AG09319 (cell line): ENCODE measurements around the gene NBAS.

Source experiments
- DNase-seq: peaks from one replicate; pipeline ENCODE4 v3.0.0-alpha.2; 2010; ENCODE audit warnings: low read depth; ENCODE audit errors: extremely low read depth
- CTCF ChIP-seq: IDR thresholded peaks from 2 replicates; pipeline ENCODE4 v1.5.1; 2011; ENCODE audit warnings: low read depth, mild to moderate bottlenecking, inconsistent platforms, low read length, moderate library complexity

Gene NBAS

GRCh38 chr2:15400240-15400826 is 160.8 kb downstream of the NBAS start:
- no peak for TF ChIP-seq CTCF
- DNase-seq = no peak

- no peak for DNase-seq
- no peak for TF ChIP-seq CTCF
These were observed 161.9 kb downstream of the NBAS start for GRCh38 chr2:15399241-15399640.

GRCh38 chr2:15391751-15392150 is 169.4 kb downstream of the NBAS start:
- DNase-seq = no peak
- no peak for TF ChIP-seq CTCF

GRCh38 chr2:15389895-15390294 is 171.2 kb downstream of the NBAS start:
- no peak for DNase-seq
- TF ChIP-seq CTCF = no peak

GRCh38 chr2:15389326-15389700 is 171.8 kb downstream of the NBAS start:
- no peak for TF ChIP-seq CTCF

GRCh38 chr2:15388406-15389325 is 172.5 kb downstream of the NBAS start:
- no peak for TF ChIP-seq CTCF
- no peak for DNase-seq

More at GRCh38 chr2:15389326-15389700, 171.8 kb downstream of the NBAS start:
- DNase-seq = no peak

- no peak for TF ChIP-seq CTCF
- no peak for DNase-seq
These were observed 175.9 kb downstream of the NBAS start for GRCh38 chr2:15385184-15385583.
